Endothelial cell of umbilical vein (primary cell): ENCODE data around the gene CACNA1C.

Experiments used
- EZH2 ChIP-seq: IDR thresholded peaks from 2 replicates; pipeline ENCODE4 v1.6.1; 2012; ENCODE audit warnings: borderline replicate concordance, low read depth, mild to moderate bottlenecking, moderate library complexity, low read length, inconsistent platforms; ENCODE audit not compliant: severe bottlenecking
- JUN ChIP-seq: IDR thresholded peaks from 2 replicates; pipeline ENCODE4 v1.6.1; 2011; ENCODE audit warnings: borderline replicate concordance, low read depth; ENCODE audit not compliant: insufficient read length, insufficient read depth
- MYC ChIP-seq: IDR thresholded peaks from one replicate; pipeline ENCODE4 v1.6.1; 2011; ENCODE audit warnings: mild to moderate bottlenecking, low read depth, low read length
- POLR2A ChIP-seq: IDR thresholded peaks from 2 replicates; pipeline ENCODE4 v1.6.1; 2012; ENCODE audit warnings: low read depth, mild to moderate bottlenecking, control low read depth, low read length
- POLR2AphosphoS5 ChIP-seq: IDR thresholded peaks from 2 replicates; pipeline ENCODE4 v1.6.1; 2012; ENCODE audit warnings: low read depth, mild to moderate bottlenecking, control low read depth, low read length, moderate library complexity; ENCODE audit not compliant: insufficient read depth
- TF ChIP-seq, protein P1 (sequence below), 2 donors: IDR thresholded peaks; 1 replicate in 1 of 2; 2 replicates in 1 of 2; pipeline ENCODE4 v1.5.1; 2011; ENCODE audit warnings: low read length in 2 of 2, mild to moderate bottlenecking in 2 of 2, moderate library complexity in 2 of 2, control low read depth in 1 of 2, inconsistent platforms in 1 of 2, low read depth in 1 of 2; ENCODE audit not compliant: insufficient read depth in 1 of 2; ENCODE audit errors: extremely low read depth in 1 of 2
- TF ChIP-seq, protein P2 (sequence below): IDR thresholded peaks from 2 replicates; pipeline ENCODE4 v1.6.1; 2011; ENCODE audit not compliant: insufficient read depth, insufficient read length

DNA sequence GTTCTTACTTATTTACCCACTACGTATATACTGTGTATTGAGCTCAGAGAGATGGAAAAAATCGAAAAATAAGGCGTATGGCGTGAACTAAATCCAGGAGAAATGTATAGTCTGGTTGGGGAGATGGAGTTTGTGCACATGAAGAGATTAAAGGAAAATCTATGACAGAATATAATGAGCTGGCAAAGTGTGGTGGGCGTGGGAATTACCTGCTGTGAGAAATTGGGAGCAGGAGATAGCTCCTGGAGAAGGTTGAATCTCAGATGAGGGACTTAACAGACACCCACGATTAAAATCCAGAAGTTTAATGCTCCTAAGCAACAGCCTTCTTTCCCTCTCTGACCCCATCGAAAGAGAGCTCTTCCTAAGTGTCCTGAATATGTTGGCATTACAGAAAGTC lies 517.8 kb downstream of the CACNA1C start:
- no peak for TF ChIP-seq POLR2A
- TF ChIP-seq, protein P1, sequence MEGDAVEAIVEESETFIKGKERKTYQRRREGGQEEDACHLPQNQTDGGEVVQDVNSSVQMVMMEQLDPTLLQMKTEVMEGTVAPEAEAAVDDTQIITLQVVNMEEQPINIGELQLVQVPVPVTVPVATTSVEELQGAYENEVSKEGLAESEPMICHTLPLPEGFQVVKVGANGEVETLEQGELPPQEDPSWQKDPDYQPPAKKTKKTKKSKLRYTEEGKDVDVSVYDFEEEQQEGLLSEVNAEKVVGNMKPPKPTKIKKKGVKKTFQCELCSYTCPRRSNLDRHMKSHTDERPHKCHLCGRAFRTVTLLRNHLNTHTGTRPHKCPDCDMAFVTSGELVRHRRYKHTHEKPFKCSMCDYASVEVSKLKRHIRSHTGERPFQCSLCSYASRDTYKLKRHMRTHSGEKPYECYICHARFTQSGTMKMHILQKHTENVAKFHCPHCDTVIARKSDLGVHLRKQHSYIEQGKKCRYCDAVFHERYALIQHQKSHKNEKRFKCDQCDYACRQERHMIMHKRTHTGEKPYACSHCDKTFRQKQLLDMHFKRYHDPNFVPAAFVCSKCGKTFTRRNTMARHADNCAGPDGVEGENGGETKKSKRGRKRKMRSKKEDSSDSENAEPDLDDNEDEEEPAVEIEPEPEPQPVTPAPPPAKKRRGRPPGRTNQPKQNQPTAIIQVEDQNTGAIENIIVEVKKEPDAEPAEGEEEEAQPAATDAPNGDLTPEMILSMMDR (IDR thresholded peaks at IDR 0.05; ENCODE audit: extremely low read depth in 1 of 2, insufficient read depth in 1 of 2, low read depth in 1 of 2, low read length in 2 of 2): no peak
- TF ChIP-seq JUN: no peak
- no peak for TF ChIP-seq EZH2
- no peak for TF ChIP-seq POLR2AphosphoS5
- TF ChIP-seq, protein P2, sequence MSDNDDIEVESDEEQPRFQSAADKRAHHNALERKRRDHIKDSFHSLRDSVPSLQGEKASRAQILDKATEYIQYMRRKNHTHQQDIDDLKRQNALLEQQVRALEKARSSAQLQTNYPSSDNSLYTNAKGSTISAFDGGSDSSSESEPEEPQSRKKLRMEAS: no peak
- no peak for TF ChIP-seq MYC
